Heart left ventricle (tissue), 13 donors: ENCODE results near the gene TOGARAM1.

Experiments used
- CTCF ChIP-seq, 12 donors: fragments of 200-600 bp; sonication (generic) in 4 of 12; IDR thresholded peaks; one replicate each; pipeline versions ENCODE4 v1.5.0 to v1.8.0; 2018 to 2022; ENCODE audit warnings: antibody characterized with exemption in 12 of 12, mild to moderate bottlenecking in 5 of 12
- POLR2A ChIP-seq, 2 donors: fragments of 450-650 bp; IDR thresholded peaks; one replicate each; pipeline ENCODE4 v1.6.1; 2017; ENCODE audit warnings: antibody characterized with exemption in 2 of 2, mild to moderate bottlenecking in 2 of 2, moderate library complexity in 2 of 2
- donor health status: ischemic (EF 13 %, LVEDD 7.1; RV severe dilation, severe dysfunction).
- donor health status: DM: no; HTN: yes; CAD: no.
- donor health status: DM: no; HTN: no; CAD: no.
- donor health status: ischemic (EF 25% LVEDD 6.9; RV normal size, moderate dysfunction).
- donor health status: ischemic (EF 25% LVEDD 5.7; RV mildly dilated, moderate dysfunction).
- donor health status: ischemic (EF 35%, LVEDD 5.7; RV mildly dilated, moderate dysfunction).
- donor health status: nonischemic (EF 11% LVEDD 7.7; RV severe dilation, severe dysfunction).
- donor health status: DM: yes; HTN: yes; CAD: no.
- donor health status: PGD.
- donor health status: ischemic (EF 29% LVEDD 5.4; RV normal size, mild dysfunction).
- donor health status: nonischemic (EF 23%, LVEDD 6.1; RV moderate dilation, normal function).

DNA sequence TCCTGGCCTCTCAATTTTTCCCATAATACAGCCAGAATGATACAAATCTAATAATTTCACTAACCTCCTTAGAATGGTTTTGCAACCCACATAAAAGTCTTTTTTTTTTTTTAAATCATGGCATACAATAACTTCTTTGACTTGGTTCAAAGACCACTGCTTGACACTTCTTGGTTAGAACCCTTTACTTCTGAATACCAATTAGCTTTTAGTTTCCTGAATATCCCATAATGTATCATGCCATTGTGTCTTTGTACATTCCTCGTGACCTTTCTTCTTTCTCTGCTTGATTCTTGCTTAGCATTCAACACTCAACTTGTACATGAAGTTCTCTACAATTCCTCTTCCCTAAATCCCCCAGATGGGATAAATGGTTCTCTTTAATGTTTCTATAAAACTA lies 19.6 kb upstream of the TOGARAM1 start:
- TF ChIP-seq CTCF (IDR thresholded peaks at IDR 0.05) (no peak), POLR2A (IDR thresholded peaks at IDR 0.05) (no peak)
